HG03097 (cell line): ENCODE results near the gene TRIO.
A peak's percentile ranks its signal among the peaks of the same experiment; 100 is the strongest.

Experiments used
- ATAC-seq: cut with Tn5 transposase; IDR thresholded peaks from one replicate; pipeline ENCODE4 v1.9.1; 2021; ENCODE audit not compliant: unreplicated experiment, low FRiP score

TRIO gene

GRCh38 chr5:14341571-14342230 lies 198.6 kb downstream of the TRIO start:
- no peak for ATAC-seq

- peak; percentile 95 for ATAC-seq
Observed at GRCh38 chr5:14342306-14342705, 199.2 kb downstream of the TRIO start.

GRCh38 chr5:14343376-14343775 lies 200.2 kb downstream of the TRIO start:
- no peak for ATAC-seq

GRCh38 chr5:14347522-14347921 lies 204.4 kb downstream of the TRIO start:
- no peak for ATAC-seq

- no peak for ATAC-seq
Observed at GRCh38 chr5:14348142-14348541, 205.0 kb downstream of the TRIO start.

- no peak for ATAC-seq
Observed at GRCh38 chr5:14349029-14349428, 205.9 kb downstream of the TRIO start.

- no peak for ATAC-seq
Observed at GRCh38 chr5:14351086-14351661, 208.0 kb downstream of the TRIO start.

GRCh38 chr5:14351845-14352712 lies 208.9 kb downstream of the TRIO start:
- ATAC-seq, result peak; percentile 76

GRCh38 chr5:14353726-14354474 lies 210.8 kb downstream of the TRIO start:
- no peak for ATAC-seq

GRCh38 chr5:14355391-14355790 lies 212.2 kb downstream of the TRIO start:
- no peak for ATAC-seq

- no peak for ATAC-seq
Observed at GRCh38 chr5:14356305-14356704, 213.2 kb downstream of the TRIO start.

- ATAC-seq, result no peak
Observed at GRCh38 chr5:14357441-14357840, 214.3 kb downstream of the TRIO start.

GRCh38 chr5:14357851-14358250 lies 214.7 kb downstream of the TRIO start:
- ATAC-seq, result no peak

- ATAC-seq, result no peak
Observed at GRCh38 chr5:14358536-14358935, 215.4 kb downstream of the TRIO start.

- no peak for ATAC-seq
Observed at GRCh38 chr5:14359069-14360043, 216.2 kb downstream of the TRIO start.

- ATAC-seq, result no peak
Observed at GRCh38 chr5:14362491-14362890, 219.3 kb downstream of the TRIO start.

GRCh38 chr5:14364096-14364495 lies 221.0 kb downstream of the TRIO start:
- ATAC-seq, result no peak

- ATAC-seq, result no peak
Observed at GRCh38 chr5:14364576-14365472, 221.7 kb downstream of the TRIO start.
